DMS153 treated with DMSO at 0.1 percent for 48 hours (cell line): ENCODE data around the gene NR2C2AP.

Source experiments
- DNase-seq: peaks from one replicate; lab custom pipeline; 2025; ENCODE audit not compliant: unreplicated experiment; lab: John Stamatoyannopoulos, UW

NR2C2AP gene

DNA sequence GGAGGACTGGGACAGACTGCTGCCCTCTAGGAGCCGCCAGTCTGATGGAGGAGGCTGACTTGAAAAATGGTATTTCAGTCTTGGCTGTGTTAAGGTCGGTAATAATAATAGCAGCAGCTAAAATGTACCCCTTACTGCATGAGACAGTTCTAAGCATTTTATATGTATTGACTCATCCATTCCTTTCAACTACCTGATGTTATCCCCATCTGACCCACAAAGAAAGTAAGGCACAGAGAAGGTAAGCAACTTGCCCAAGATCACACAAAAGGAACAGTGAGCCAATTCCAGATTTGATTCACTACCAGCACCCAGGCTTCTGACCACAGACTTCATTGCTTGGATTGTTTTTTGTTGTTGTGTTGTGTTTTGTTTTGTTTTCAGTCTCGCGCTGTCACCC lies 12.6 kb upstream of the NR2C2AP start:
- no peak for DNase-seq

DNA sequence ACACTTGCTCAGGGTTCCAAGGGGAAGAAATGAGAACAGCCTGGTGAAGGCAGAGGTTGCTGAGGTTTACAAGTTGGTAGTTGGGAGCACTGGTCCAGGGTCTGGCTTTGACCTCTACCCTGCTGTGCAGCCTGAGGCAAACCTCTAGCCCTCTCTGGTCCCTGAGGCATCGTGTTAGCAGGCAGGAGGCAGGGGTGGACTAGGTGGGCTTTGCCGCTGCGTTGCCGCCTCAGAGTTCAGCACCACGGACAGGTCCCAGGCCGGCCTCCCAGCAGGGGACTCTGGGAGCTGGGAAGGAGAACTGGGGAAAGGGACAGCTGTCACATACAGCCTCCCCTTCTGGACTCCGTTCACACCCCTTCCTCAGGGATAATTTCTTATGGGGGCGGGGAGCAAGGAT lies 11.7 kb upstream of the NR2C2AP start:
- DNase-seq, result no peak

DNA sequence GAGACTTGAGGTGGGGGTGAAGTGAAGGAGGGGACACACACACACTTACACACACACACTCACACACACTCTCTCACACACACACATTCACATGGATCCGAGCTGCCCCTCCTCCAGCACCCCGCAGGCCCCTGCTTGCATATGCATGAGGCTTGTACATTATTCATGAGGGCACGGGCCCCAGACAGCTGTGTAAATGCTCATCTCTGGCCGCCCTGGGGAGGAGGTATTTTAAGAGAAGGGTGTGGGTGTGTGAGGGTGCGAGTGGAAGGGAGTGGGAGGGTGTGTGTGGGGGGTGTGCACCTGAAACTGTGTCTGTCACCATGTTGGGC lies 10.9 kb upstream of the NR2C2AP start:
- no peak for DNase-seq

DNA sequence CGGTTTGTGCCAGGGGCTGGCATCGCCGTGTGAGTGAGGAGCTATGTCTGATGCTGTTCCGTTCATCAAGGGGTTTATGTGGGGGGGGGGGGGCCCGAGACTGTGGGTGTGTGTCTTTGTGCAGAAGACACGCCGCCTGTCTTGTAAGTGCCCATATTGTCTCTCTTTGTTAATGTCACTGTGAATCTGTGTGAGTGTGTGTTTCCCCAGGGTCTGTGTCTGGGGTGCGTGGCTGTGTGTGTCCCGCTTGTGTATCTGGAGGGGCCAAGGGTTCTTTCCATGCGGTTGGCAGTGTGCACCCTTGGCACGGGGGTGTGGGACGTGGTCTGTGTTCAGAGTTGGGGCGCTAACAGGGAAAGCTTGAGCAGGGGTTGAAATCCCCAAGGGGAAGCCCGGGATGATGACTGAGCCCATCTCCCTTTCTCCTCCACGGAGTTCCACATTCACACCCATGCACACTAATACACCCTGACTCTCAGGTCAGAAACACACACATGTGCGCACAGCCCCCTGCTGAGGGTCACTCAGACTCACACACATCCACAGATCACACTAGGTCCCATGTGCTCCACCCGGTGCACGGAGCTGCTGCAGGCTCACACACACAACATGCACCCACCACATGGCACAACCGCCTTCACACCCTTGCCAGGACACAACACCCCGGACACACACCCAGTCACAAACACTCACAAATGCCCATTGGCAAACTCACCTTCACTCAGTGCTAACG lies 10.4 kb upstream of the NR2C2AP start:
- DNase-seq, result no peak

DNA sequence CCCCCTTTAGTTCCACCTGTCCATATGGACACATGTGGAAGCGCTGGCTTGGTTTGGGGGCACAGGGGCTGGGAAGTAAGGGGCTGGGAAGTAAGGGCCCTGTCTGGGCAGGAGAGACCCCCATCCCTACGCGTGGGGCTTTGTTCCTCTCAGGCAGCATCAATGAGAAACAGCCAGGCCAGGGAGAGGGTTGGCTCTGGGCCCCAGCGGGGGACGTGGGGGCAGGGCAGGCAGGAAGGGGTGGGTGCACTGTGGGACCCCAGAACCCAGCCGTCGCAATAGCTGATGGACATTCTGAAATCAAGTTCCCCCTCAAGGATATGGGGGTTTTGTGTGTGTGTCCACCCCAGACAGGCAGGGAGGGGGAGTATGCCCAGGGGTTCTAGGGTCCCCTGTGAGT lies 9.7 kb upstream of the NR2C2AP start:
- DNase-seq, result no peak

DNA sequence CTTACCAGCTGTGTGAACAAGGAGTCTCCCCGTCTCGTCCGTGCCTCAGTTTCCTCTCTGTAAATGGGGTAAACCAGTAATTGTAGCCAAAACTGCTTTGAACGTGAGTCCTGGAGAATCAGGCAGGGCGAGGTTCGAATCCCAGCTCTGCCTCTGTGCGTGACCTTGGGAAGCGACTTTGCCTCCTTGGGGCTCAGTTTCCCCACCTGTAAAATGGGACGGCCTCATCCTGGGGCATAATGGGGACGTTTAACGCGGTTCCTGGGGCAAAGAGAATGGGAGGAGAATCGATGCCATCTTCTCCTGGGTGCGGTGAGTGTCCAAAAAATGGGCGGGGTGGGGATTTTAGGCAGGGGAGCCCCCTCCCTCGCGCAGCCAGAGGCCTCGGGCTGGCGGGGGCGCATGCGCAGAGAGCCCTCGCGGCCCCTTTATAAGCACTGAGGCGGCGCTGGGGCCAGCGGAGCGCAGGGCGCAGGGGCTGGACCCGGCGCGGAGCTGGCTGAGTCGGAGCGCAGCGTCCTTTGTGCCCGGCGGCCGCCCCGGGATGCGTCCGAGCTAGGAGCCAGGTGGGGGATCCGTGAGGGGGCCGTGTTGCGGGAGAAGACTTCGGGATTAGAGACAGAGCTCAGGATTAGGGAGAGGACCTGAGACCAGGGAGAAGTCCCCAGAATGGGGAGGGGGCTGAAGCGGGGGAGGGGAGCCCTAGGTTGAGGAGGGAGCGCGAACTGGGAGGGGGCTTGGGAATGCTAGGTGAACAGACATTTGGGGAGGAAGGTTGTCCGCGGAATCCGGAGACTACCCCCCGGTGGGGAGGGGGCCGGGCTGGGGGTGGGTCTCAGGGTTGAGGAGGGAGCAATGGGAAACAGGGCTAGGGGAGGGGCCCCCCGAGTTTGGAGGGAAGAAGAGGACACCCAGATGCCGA lies 8.5 kb upstream of the NR2C2AP start, which contains the start of gene NCAN:
TSS of gene NCAN (plus strand) at position 460 of the 922 bp plus-strand sequence. CDS start 4,996 bp downstream, outside the sequence.
- no peak for DNase-seq

DNA sequence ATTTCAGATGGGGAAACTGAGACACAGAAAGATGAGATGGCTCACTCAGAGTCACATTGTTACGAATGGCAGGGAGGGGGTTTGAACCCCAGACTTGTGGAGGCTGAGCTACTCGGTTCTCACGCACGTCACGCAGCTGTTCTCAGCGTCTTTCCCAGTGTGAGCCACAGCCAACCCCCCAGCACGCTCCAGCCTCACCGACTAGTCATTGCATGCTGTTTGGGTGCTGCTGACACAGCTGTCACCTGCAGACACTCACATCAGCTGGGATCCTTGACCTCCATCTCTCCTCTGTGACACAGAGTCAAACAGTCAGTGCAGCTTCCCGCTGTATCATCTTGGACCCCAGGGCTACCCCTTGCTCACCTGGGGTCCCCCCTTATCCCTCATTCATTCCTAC lies 6.2 kb upstream of the NR2C2AP start:
- no peak for DNase-seq

DNA sequence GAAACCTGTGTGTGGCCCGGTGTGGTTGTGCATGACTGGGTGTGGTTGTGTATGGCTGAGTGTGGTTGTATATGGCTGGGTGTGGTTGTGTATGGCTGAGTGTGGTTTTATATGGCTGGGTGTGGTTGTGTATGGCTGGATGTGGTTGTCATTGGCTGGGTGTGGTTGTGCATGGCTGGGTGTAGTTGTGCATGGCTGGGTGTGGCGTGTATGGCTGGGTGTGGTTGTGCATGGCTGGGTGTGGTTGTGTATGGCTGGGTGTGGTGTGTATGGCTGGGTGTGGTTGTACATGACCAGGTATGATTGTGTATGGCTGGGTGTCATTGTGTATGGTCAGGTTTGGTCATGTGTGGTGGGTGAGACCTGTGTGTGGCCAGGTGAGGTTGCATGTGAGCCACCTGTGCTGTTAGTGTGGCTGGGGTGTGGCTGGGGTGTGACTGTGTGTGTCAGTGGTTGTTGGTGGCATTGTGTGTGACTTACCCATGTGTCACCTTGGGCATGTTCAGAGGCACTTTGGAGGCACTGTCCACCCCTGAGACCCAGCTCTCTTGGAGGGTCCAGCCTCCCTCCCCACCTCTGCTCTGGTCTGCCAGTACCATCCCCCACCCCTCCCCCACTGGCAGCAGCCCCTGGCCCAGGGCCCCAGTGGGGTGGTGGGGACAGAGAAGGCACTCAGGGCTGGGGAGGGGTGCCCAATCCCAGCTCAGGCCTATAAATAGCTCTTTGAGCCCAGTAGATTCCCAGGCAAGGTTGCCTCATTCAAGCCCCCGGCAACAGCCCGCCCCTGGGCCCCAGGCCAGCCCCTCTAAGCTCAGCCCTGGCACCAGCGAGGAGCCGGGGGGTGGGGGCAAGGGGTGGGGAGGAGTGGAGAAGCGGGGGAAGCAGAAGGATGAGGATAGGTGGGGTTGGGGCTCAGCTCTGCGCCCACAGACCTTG lies 4.7 kb upstream of the NR2C2AP start:
- DNase-seq, result no peak

DNA sequence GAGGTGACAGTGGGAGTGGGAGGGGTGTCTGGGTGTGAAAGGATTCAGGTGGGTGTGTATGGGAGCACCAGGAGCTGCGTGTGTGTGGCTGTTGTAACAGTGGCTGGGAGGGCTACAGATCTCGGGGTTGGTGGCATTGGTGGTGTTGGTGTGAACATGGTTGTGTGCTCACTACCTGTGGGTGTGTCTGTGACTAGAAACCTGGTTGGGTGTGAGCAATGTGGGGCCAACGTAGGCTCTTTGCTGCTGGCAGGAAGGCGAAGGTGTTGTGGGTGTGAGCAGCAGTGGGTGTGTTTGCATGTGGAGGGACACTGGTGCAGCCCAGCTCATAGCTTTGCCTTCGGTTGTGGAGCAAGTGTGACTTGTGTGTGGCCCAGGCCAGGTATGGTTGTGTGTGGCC lies 3.7 kb upstream of the NR2C2AP start:
- DNase-seq, result no peak

DNA sequence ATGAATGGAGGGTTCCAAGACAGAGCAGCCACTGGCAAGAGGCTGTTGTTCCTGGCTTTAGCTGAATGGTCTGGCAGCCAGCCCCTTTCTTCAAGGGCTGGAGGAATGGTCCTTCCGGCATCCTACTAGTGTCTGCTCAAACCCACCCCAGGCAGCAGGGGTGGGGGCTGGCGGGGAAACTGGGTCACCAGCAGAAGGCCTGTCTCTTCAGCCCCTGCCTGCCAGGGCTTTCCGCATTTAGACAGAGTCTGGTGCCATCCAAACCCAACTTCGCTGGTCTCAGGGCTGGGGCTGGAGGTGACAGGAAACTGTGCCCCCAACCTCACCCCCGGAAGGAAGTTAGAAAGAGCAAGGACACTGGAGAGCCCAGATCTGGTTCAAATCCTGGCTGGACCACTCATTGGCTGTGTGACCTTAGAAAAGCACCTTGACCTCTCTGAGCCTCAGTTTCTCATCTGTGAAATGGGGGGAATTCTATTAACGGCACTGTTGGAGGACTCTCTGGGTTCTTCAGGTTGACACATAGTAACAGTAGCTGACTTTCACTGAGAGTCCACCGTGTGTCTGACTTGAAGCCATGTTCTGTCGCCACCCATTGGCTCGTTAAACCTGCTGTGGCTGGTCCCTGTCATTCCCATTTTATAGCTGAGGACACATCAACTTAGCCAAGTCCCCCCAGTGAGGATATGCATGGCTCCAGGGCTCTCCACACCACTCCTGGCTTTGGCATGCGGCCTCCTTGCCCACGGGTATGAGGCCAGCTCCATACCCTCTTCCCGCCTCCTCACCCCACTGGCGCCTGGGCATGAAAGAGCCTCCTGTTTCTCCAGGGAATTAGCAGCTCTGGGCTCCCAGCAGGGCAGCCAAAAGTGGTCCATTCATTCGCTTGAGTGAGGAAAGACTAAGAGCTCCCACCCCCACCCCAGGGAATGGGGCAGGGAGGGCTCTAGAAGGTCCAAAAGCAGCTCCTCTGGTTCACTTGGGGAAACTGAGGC lies 2.5 kb upstream of the NR2C2AP start:
- no peak for DNase-seq

DNA sequence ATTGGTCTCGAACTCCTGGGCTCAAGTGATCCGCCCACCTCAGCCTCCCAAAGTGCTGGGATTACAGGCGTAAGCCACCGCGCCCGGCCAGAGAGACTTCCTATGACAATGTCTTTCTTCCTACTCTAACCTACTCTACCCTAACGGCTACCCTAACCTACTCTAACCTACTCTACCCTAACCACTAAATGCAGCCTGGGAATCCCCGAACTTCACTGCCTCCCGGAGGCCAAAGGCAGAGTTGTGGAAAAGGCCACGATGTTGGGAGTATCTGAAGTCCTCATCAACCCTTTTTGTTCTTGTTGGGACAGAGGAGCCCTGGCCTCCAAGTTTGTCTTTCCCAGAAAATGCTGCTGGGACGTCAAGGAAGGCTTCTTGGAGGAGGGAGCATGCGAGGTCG lies 967 bp upstream of the NR2C2AP start:
- no peak for DNase-seq

DNA sequence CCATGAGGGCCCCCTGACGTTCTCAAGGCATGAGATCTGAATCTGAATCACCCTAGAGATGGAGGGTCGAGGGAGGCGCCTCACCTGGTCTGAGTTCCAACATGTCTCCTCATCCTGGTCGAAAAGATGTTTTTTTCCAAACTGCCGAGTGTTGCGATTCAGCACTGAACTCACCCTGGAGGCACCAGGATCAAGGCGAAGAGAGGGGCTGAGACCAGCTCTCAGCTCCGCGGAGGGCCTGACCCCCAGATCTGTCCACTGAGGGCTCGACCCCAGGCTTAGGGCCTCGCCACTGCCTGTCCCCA lies 555 bp downstream of the NR2C2AP start:
- DNase-seq, result no peak

DNA sequence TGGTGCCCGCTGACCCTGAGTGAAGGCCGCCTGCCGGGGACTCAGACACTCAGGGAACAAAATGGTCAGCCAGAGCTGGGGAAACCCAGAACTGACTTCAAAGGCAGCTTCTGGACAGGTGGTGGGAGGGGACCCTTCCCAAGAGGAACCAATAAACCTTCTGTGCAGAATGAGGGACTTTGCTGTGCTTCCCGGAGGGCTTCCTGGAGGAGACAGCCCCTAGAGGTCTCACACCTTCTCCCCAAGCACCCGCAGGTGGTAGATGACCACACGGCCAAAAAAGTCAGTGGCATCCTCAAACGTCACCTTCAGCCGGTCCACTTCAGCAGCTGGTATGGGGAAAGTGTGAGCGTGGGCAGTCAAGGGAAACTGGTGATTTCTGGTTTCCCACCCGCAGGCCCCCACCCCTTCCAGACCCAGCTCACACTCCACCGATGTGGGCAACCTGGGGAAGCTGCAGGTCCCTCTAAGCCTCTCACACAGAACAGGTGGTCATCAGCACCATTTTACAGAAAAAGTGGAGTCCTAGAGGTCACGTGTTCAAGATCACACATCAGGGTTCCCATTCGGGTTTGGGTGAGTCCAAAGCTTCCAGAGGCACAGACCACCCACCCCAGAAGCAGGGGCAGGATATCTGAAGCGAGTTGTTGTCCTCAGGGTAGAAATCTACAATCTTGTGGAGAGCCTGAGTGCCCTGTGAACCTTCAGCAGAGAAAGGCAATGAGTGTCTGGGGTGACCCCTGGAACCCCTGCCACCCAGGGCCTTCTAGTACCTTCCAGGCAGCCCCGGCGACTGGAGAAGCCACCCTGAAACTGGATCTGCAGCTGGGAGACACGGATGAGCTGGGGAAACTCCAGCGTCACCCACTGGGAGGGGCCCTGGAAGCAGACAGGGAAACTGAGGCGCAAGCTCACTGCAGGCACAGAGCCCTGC lies 1.2 kb downstream of the NR2C2AP start:
- no peak for DNase-seq

DNA sequence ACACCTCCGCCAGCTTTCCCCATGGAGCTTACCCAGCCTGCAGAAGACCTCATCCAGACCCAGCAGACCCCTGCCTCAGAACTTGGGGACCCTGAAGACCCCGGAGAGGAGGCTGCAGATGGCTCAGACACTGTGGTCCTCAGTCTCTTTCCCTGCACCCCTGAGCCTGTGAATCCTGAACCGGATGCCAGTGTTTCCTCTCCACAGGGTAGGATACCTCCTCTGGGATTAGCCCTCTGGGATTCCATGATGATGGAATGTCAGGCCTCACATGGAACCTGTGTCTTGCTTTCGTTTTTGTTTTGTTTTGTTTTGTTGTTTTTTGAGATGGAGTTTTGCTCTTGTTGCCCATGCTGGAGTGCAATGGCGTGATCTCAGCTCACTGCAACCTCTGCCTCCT lies 9.3 kb downstream of the NR2C2AP start:
- DNase-seq, result no peak

DNA sequence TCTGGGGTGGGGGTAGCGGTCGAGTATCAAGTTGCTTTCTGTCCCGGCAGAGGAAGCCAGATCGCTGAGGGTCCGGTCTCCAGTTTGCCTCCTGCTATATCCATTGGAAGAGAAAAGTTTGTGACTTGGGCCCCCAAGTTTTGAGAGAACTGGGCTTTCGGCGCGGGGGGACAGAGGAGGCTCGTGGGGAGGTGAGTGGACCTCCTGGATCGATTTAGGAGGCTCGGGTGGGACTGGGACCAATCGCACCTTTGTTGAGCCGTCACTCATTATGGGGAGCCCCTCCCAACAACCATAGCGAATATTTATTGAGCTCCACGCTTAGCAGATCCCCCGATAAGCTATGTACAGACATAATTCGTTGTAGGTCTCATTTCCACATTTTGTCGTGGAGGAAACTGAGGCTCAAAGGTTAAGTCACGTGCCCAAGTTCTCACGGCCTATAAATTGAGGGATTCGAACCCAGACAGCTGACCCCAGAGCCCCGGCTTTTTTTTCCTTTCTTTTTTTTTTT lies 10.2 kb downstream of the NR2C2AP start:
- DNase-seq, result no peak

DNA sequence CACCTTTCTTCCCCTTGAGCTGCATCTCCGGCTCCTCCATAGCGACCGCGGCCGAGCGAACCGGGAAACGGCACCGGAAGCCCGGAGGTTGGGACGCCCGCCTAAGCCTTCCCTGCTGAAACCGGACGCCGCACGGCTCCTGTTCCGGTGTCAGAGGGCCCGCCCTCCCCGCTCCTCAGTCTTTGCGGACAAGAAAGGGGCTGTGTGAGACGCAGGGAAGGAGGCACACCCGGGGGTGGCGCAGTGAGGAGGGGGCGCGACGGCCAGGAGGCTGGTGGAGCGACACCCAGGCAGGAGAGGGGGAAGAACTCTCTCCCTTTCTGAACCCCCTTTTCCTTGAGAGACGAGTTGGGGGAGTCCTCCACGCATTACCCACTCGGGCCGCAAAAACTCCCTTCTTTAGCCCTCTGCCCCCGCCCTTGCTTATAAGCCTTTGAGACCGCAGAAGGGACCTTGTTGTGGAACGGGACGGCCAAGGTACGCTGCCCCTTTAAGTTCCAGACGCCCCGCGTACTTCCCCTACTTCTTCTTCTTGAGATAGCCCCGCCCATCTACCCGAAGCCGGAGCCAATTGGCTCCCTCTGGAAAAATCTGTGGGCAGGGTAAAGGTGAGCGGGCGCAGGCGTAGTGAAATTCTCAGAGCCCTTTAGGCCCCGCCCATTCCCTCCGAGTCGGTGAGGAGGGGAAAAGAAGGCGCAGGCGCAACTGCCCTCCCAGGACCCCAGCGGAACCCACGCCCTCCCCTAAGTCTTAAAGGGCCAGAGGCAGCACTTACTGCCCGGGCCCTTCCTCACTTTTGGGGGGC lies 10.9 kb downstream of the NR2C2AP start, which contains the start of the genes BORCS8 and RFXANK:
TSS of gene BORCS8 (minus strand) at position 75 of the 805 bp plus-strand sequence. CDS start at position 40, 35 bp downstream.
TSS of gene RFXANK (plus strand) at position 181 of the 805 bp plus-strand sequence. CDS start 1,689 bp downstream, outside the sequence.
- peak; percentile 98 for DNase-seq

DNA sequence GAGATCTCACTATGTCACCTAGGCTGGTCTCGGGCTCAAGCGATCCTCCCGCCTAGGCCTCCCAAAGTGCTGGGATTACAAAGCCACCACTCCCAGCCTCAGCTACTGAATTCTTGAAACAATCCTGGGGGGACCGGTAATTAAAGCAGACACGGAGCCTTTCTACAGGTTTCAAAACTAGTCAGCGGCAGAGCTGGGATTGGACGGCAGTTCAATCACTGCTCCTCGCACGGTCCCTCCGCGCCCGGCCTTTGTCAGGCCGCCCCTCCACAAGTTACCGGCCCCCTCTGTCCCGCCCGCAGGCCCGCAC lies 11.5 kb downstream of the NR2C2AP start:
- no peak for DNase-seq

DNA sequence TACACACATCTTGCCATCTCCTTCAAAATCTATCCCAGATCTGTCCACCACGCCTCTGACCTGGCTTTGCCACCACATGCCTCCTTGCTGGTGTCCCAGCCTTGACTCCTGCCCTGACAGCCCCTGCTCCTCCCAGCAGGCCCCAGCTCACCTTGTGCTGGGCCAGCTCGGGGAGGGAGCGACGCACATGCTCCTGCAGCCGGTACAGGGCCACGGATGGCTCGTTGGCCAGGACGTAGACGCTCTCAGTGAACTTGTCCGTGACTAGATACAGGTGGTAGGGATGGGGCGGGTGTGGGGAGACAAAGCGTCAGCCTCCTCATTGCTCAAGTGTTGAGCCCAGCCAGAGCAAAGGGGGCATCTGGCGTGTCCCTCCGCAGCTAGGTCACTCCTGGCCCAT lies 16.5 kb downstream of the NR2C2AP start:
- DNase-seq, result no peak
